Activated CD8-positive, alpha-beta memory T cell treated with anti-CD3 and anti-CD28 coated beads, Interleukin-2, amount 50 U/mL, for 24 hours (primary cell): Measurements from ENCODE around the gene LMF1.
A peak's percentile ranks its signal among the peaks of the same experiment; 100 is the strongest.

Experiments
- DNase-seq: peaks from one replicate; pipeline ENCODE4 v3.0.0-alpha.2; 2020; ENCODE audit errors: extremely low read depth

LMF1 gene

GRCh38 chr16:1002399-1003166, 31.8 kb upstream of the LMF1 start:
- peak; percentile 63 for DNase-seq

GRCh38 chr16:1001096-1001495, 30.3 kb upstream of the LMF1 start:
- no peak for DNase-seq

- no peak for DNase-seq
These were observed 29.8 kb upstream of the LMF1 start for GRCh38 chr16:1000608-1001007.

GRCh38 chr16:999677-1000076, 28.9 kb upstream of the LMF1 start:
- DNase-seq = no peak

- no peak for DNase-seq
These were observed 27.8 kb upstream of the LMF1 start for GRCh38 chr16:998615-999014.

- no peak for DNase-seq
These were observed 27.4 kb upstream of the LMF1 start for GRCh38 chr16:998211-998610.

GRCh38 chr16:997440-998051, 26.8 kb upstream of the LMF1 start:
- DNase-seq = no peak

GRCh38 chr16:996681-997080, 25.9 kb upstream of the LMF1 start:
- DNase-seq = no peak

GRCh38 chr16:995783-996182, 25.0 kb upstream of the LMF1 start:
- DNase-seq = no peak

- DNase-seq = no peak
These were observed 24.3 kb upstream of the LMF1 start for GRCh38 chr16:995087-995486.

- DNase-seq = no peak
These were observed 22.9 kb upstream of the LMF1 start for GRCh38 chr16:993731-994130.

GRCh38 chr16:991773-992172, 21.0 kb upstream of the LMF1 start:
- DNase-seq = no peak

GRCh38 chr16:991345-991744, 20.6 kb upstream of the LMF1 start:
- no peak for DNase-seq

GRCh38 chr16:990516-991291, 19.9 kb upstream of the LMF1 start:
- DNase-seq = no peak

- no peak for DNase-seq
These were observed 18.6 kb upstream of the LMF1 start for GRCh38 chr16:989354-989814.

GRCh38 chr16:988471-989353, 17.9 kb upstream of the LMF1 start:
- no peak for DNase-seq

GRCh38 chr16:987906-988305, 17.1 kb upstream of the LMF1 start:
- no peak for DNase-seq

- no peak for DNase-seq
These were observed 16.3 kb upstream of the LMF1 start for GRCh38 chr16:986925-987582.

- no peak for DNase-seq
These were observed 15.6 kb upstream of the LMF1 start for GRCh38 chr16:986411-986810.

- no peak for DNase-seq
These were observed 15.0 kb upstream of the LMF1 start for GRCh38 chr16:985646-986400.
